ENCODE results near the gene ITPR1.
A peak's percentile ranks its signal among the peaks of the same experiment; 100 is the strongest.
"Not testable (repeated sequence)": the region's sequence is repeated elsewhere in the genome, so short reads cannot be mapped to it uniquely, and the experiment has no call there.

The ITPR1 gene

DNA sequence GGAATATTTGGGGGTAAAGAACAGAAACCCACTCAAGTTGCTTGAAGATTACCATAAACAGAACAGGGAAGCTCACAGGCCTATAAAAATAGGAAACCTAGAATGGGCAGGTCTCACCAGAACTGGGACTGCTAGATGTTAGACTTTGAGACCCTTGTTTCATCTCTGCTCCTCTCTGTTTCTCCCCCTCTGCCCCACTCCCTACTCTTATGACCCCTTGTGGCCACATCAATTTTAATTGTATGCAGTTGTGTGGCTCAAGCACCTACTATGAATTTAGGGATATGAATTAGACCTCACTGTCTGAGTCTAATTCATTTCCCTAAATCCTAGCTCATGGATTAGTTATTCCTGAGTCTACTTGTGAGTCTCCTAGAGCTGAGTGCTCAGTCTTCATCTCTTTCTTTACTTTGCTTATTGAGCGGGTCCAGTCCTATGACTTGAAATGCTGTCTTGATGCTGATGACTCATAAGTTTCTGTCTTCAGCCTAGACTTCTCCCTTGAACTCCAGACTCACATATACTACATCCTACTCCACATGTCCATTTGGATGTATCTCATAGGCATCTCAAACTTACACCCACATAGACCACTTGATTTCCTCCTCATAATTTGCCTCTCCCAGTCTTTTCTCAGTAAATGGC, 78.7 kb downstream of the ITPR1 start:
- no peak for DNase-seq (ENCODE audit: low read depth)

DNA sequence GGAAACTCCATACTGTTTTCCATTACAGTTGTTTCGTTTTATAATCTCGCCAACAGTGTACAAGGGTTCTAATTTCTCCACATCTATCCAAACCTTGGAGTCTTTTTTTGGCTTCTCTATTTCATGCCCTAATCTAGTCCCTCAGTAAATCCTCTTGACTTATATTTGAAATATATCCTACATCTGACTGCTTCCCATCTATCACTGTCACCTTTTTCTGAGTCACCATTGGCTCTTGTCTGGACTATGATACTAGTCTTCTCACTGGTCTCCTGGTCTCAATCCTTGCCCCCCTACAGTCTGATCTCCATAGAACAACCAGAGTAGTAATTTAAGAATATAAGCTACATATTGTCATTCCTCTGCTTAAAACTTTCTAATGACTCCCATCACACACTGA, 80.0 kb downstream of the ITPR1 start:
- no peak for DNase-seq (ENCODE audit: low read depth)

DNA sequence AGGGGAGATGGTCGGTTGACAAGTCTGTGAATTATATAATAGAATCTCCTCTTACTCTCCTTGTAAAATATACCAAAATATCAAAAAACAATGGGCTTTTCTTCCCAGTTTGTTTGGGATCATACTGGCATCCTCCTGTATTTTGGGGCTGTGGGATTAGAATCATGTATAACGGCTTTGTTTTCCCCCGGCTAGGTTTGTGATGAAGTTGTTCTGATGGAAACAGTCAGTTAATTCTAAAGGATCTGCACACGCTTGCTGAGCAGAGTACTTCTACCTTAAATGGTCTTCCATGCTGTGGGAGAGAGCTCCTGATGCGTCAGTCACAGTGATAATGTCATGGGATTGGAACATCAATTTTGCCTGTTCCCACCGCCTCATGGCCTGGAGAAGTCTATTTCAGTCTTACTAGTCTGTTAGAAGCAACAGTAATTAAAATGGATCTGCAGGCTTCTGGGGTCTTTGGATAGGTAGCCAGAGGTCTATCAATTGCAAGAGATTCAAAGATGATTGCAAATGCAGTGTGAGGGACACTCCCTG, 81.3 kb downstream of the ITPR1 start:
- no peak for DNase-seq (ENCODE audit: low read depth)

DNA sequence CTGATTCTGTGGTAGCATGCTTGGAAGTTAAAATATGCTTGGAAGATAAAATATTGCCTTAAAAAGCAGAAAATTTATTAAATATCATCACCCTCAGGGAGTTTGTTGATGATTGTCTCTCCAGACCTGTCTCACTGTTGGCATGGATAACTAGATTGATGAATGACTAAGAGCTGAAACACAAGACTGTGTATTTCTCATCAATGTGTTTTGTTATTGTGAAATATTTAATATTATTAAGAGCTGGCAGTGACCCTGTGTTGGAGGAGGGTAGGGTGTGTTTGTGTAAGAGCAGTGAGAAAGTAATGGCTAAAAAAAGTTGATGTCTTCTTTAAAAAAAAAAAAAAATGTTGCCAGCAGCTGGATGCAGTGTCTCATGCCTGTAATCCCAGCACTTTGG, 82.2 kb downstream of the ITPR1 start:
- DNase-seq (ENCODE audit: low read depth), result no peak

DNA sequence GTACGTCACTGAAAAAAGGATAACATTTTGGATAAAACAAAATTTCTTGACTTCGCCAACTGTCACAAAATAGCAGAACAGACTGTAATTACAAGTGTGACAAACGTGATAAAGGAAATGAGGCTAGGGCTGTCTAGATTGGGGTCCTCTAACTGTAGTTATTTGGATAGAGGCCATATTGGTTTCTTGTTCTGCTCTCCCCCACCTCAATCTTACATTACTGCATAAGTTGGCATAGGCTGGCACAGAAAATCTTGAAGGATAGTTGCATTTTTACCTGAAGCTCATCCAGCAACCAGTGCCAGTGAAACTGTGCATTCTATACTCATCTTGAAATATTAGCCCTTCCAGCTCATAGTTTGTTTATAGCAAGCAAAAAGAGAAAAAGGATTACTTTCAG, 84.6 kb downstream of the ITPR1 start:
- DNase-seq (ENCODE audit: low read depth), result no peak

DNA sequence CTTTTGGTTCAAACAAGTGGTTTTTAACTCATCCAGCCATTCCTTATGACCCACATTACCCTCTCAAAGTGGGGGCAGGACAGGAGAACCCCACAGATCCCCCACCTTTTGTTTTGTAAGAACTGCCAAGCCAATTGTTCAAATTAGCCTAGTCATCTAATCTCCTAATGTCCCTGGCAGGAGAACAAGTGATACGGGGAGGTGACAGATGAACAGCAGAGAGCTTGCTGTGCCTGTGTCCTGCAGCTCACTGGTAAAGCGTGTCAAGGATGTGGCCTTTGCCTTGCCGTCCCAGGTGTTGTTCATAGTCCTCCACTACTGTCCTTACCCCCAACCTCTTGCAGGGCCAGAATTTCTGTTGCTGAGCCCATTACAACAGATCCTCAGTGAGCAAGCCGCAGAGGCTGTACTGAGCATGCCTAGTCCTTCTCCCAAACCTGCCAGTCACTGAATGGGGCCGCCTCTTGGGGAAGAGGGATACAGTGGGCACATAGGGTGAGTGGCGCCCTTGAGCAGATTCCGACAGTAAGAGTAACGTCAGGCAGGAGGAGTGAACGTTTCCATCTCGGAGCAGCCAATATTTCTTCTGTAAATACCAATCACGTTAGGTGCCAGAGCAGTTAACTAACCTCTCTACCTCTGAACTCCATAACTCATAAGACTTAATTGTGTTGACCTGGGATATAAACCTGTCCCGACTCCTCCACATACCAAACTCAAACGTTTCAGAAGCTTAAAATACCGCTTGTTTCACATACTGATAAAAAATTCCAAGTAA, 87.4 kb downstream of the ITPR1 start:
- no peak for DNase-seq (ENCODE audit: low read depth)

DNA sequence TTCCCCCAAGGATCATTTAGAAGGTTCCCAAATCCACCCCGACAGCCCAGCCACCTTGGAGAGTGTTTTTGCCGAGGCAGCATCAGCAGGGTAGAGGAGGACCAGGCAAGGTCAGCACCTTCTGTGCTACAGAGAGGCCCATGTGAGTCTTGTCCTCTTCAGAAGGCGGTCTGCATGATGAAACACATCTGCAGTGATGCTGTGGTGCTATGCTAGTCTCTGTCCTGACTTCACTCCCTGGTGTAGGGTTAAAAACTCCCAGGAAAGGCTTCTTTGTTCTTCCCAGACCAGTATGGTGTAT, 87.9 kb downstream of the ITPR1 start:
- no peak for DNase-seq (ENCODE audit: low read depth)

DNA sequence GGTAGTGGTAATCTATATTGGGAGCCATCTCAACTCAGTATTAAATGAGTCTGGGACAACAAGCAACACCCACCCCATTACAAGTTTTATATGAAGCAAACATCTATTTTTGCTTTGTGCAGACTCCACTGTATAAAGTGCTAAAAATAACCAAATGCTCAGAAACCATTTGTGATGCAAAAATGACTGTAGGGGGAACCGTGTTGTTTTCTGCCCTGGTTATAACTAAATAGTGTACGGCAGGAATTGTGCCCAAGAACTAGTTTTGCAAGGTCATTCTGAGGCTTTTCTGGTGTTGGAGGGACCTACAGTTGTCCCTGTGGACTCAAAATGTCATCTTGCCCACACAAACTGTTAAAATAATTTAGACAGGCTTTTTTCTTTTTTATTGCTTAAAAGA, 88.3 kb downstream of the ITPR1 start:
- no peak for DNase-seq (ENCODE audit: low read depth)

DNA sequence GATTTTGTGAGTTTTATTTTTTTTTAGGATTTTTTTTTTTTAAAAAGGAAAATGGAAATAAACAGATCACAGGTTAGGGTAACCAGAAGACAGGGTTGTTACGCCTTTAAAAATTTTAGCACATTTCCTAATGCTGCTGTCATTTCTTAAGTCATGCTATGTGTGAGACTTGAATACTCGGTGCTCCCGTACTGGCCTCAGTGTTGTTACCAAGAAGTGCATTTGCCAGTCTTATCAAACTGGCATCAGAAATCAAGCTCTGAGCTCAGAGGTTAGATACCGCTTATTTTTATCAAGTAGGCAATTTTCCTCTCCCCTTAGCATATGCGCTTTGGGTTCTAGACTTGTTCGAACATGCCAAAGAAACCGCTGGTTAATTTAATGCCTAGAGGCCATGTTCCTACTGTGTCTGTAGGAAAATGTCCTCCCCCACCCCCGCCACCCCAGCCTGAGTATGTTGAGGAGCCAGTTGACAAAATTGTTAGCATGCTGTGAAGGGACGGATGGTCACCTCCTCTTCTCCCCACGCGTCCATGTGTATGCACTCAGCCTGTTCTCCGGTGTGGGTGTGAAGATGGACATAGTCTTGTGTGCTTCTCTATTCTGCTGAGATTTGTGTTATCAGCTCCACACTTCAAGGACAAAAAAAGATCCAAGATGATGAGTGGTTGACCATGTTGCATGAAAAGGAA, 88.9 kb downstream of the ITPR1 start:
- no peak for DNase-seq (ENCODE audit: low read depth)

DNA sequence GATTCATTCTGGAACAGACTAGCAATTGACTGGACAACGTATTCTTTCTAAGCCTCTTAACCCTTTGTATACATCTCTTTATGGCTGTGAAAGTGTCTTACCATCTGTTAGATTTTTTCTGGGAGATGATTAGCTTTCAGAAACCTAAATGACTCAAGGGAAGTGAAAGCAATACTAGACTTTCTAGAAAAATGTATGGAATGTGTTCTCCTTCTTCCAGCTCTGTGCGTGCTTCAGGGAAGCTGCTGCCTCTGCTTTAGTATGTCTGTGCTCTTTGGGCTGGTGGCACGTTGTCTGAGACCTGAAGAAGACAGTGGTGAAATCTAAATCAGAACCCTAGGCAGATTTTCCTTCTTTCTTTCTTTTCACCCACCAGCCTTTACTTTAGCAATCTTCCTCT, 89.5 kb downstream of the ITPR1 start:
- DNase-seq (ENCODE audit: low read depth), result peak; percentile 23

DNA sequence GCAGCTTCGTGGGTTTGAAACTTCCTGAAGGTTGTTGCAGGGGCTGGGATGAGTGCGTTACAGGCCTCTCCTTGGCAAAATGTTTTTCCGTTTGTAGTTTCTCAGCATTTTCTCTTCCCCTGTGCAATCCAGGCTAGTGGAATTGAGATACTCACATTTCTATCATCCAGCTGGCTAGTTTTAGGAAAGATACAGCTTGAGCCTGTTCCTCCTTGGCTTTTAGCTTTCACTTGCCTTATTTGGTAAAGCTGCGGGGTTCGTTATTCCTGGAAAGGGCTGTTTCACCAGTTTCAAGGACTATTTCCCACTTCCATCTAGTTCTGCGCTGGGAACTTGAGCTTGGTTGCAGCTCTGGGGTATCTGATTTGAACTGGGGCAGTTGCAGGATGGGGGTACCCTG, 90.3 kb downstream of the ITPR1 start:
- no peak for DNase-seq (ENCODE audit: low read depth)

DNA sequence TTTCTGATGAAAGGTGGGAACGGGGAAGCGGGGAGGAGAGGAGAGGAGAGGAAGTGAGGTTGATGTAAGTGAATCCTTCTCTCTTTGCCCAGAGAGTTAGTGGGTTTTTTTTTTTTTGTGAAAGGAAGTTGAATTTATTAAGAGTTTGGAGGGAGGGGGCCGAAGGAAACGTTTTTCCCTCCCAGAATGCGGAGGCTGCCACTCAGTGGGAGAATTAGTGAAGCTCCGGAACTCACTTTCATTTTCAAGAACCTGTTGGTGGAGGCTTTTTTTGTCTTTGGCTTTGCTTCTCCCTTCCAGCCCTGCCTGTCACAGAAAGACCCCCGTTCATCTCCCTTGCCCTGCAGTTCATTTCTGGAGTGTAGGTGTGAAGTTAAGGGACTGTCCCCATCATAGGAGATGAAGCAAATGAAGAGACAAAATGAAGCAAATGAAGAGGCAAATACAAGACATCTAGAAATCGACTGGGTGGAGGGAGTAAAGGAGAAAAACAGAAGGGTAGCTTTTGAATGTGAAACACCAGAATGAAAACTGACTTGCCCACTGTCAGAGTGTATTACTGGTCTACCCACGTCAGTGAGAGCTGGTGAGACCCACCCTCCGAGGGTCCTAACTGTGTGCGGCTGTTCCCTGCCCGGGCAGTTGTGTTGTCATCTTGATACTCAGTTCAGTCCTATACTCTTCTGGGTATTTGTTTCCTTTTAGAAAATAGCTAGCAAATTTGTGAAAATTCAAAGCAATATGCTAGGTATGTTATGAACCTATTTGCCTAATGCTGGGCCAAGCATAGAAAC, 91.5 kb downstream of the ITPR1 start:
- no peak for DNase-seq (ENCODE audit: low read depth)

DNA sequence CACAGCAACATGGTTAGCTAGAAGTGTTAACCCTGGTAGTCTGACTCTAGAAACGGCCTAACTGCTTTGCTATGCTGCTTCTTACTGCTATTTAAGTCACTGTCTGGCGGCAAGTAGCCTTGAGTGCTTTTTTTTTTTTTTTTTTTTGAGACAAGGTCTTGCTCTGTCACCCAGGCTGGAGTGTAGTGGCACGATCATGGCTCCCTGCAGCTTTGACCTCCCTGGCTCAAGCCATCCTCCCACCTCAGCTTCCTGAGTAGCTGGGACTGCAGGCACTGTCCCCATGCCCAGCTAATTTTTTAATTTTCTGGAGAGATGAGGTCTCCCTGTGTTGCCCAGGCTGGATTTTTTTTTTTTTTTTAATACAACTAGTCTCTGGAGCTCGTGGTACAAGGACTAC, 93.2 kb downstream of the ITPR1 start:
- no peak for DNase-seq (ENCODE audit: low read depth)

DNA sequence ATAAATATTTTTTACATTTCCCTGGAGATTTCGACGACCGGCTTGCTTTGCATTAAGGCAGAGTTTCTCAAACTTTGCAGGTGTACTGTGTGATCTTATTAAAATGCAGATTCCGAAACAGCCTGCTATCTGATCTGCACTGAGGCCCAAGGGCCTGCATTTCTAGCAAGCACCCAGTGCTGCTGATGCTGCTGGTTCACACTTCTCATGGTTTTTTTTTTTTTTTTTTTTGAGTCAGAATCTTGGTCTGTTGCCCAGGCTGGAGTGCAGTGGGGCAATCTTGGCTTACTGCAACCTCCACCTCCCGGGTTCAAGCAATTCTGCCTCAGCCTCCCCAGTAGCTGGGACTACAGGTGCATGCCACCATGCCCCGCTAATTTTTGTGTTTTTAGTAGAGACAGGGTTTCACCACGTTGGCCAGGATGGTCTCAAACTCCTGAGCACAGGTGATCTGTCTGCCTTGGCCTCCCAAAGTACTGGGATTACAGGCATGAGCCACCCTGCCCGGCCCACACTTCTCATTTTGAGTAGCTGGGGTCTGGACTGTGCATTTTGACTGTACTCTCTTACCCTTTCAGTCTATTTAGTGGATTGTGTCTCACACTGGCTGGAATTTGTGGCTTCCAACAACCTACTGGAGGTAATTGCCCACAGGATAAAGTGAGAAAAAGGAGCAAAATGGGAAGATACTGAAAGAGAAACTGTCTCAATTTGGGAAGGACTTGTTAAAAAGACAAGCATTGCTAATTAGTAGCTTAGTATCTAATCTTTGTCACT, 94.1 kb downstream of the ITPR1 start:
- no peak for DNase-seq (ENCODE audit: low read depth)

DNA sequence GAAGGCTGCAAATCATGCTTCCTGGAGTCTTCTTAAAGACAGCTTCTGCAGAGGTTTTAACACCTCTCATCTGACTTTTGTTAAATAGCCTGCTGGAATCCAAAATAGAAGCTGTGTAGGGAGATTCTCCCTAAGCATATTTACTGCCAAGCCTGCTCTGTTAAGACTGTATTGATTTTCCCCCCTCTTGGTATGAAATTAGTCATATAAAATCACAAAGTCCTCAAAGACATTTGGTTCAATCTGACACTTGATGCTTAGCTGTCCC, 94.6 kb downstream of the ITPR1 start:
- no peak for DNase-seq (ENCODE audit: low read depth)

DNA sequence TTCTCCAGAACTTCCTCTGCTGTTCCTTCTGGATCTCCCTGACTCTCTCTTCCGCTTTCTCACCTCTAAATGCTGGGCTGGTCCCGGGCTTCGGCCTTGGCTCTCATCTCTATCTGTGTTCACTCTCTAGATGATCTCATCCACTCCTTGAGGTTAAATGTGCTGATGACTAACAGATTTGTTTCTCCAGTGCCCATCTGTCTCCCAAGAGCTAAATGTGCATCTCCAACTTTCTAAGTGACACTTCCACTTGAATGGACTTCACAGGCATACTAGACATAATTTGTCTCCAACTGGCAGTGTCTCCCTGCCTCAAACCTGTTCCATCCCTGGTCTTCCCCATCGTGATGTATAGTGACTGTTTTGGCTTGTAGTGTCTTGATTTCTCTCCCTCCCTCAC, 95.3 kb downstream of the ITPR1 start:
- peak; percentile 27 for DNase-seq (ENCODE audit: low read depth)

DNA sequence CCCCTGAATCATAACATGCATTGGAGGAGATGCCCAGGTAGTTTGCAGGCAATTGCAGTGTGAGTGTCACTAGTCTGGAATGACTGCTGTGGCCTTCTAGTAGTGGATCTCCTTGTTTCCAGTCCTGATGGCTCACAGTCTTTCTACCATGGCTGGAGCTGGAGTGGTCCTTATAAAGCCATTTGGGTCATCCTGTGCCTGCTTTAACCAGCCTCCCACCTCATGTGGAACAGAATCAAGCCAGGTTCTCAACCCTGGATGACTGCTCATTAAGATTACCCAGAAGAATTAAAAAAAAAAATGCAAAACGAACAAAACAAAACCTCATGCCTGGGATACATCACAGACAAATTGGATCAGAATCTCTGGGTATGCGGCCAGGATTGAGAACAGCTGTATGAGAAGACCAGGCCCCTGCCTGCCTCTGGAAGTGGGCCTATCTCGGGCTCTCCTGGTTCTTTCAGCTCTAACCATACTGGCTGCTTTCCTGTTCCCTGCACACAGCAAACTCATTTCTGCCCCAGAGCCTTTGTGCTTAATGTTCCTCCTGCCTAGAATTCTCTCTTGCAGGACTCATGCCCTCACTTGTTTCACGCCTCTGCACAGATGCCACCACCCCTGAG, 96.4 kb downstream of the ITPR1 start:
- no peak for DNase-seq (ENCODE audit: low read depth)

DNA sequence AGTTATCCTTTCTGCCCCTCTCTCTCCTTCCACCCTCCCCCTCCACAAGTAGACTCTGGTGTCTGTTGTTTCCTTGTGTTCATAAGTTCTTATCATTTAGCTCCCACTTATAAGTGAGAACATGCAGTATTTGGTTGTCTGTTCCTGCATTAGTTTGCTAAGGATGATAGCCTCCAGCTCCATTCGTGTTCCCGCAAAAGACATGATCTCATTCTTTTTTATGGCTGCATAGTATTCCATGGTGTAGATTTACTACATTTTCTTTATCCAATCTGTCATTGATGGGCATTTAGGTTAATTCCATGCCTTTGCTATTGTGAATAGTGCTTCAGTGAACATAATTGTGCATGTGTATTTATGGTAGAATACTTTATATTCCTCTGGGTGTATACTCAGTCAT, 97.7 kb downstream of the ITPR1 start:
- not testable (repeated sequence) for DNase-seq (ENCODE audit: low read depth)

DNA sequence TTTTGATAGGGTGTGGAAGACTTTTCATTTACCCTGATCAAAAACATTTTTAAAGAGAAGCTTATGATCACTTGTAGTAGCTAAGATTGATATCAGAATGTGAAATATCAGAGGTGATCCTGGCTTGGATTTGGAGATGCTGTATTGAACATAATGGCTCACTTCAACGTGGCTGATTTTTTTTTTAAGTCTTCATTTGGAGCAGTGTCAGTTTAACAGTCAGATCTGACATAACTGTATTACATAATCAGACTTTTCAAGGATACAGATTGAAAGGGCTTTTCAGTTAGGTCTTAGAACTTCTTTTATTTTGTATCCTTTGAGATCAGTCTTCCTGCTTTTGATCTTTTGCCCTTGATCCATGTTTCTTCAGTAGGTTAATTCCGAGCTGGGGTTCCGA, 98.5 kb downstream of the ITPR1 start:
- no peak for DNase-seq (ENCODE audit: low read depth)

DNA sequence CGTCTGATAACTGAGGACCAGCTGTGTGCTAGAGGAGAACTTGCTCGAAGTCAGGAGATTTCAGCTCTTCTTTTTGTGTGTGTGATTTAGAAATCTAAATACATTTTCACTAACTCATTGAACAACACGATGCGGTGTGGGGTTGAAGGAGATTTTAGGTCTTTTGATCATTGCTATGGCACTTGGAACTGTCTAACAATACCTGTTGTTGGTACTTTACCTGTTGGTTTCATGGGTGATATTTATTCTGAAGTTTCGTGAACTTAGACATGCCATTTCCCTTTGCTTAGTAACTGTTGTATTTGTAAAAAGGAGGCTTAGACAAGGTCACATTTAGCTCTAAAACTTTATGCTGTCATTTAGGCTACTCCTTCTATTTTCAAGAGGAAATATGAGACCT, 99.9 kb downstream of the ITPR1 start:
- DNase-seq (ENCODE audit: low read depth), result no peak

DNA sequence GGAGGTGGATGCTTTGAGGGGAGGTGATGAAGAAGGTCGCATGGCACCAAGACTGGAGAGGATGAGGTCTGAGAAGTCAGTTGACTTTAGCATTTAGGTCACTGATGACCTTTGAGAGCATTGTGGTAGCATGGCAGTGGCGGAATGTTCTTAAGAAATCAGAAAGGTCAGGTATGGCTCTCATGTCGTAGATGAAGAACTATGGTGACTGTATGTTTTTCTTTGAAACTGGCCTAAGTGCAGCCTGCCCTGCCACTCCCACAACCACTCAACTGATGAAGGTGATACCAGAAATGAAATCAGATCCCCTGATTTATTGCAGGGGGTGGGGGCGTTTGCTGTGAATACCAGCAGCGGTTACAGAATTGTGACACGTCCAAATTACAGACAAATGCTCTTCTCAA, 102.6 kb downstream of the ITPR1 start:
- no peak for DNase-seq (ENCODE audit: low read depth)

DNA sequence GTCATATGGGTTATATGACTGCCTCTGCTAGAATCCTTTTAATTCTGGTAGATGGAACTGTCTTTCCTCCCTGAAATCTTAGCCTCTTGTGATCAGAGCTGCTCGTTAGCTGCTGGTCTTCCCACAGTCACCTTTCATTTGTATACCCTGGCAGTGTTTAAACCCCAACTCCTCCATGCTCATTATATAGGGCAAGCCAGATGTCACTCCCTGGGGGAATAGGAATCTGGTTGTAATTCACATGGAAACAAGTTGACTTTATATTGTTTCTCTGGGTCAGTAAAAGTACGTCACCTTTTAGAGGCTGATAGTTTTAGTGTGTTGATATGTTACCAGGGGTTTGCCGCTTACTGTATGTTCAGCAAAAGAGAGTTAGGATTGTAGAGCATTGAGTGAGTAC, 103.5 kb downstream of the ITPR1 start:
- no peak for DNase-seq (ENCODE audit: low read depth)
